Measurements from ENCODE around the gene DUSP16. TPM values are rescaled to one million over a fixed set of nuclear protein-coding genes. Genes with fewer than 3 reads are reported as not detected.

The DUSP16 gene
- total RNA-seq, 2 donors from 2014 or later: 12.9 to 23.4 TPM

DNA sequence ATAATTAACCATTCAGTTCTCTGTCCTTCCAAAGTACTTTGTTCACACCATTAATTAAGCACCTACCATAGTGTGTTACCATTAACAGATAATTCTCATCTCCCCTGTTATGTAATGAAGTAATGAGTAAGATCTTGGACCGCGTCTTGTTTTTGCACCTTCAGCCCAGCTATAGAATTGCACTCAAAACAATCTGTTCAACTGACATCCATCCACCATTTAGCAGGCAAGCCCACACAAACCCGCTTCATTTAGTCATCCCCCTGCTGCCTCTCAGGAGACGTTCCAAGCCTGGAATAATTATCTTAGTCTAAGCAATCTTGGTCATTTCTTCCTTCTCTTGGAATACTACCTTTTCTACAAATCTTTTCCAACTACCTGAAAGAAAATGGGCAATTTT is 74.4 kb downstream of the DUSP16 start:
- Histone ChIP-seq H3K9me3 (no peaks in the 10 kb centered on the region), H3K27ac (no peak overlapping the region), H3K36me3 (no peaks in the 10 kb centered on the region), H3K4me3 (no peak overlapping the region), H3K4me1 (ENCODE audit: control insufficient read depth in 1 of 2, low read depth in 2 of 2) (no peaks in the 10 kb centered on the region), H3K27me3 (replicated peaks; ENCODE audit: insufficient read depth) (no peaks in the 10 kb centered on the region)
- ATAC-seq (ENCODE audit: insufficient number of reproducible peaks, low FRiP score, low read depth): no peak
- TF ChIP-seq, protein P1, sequence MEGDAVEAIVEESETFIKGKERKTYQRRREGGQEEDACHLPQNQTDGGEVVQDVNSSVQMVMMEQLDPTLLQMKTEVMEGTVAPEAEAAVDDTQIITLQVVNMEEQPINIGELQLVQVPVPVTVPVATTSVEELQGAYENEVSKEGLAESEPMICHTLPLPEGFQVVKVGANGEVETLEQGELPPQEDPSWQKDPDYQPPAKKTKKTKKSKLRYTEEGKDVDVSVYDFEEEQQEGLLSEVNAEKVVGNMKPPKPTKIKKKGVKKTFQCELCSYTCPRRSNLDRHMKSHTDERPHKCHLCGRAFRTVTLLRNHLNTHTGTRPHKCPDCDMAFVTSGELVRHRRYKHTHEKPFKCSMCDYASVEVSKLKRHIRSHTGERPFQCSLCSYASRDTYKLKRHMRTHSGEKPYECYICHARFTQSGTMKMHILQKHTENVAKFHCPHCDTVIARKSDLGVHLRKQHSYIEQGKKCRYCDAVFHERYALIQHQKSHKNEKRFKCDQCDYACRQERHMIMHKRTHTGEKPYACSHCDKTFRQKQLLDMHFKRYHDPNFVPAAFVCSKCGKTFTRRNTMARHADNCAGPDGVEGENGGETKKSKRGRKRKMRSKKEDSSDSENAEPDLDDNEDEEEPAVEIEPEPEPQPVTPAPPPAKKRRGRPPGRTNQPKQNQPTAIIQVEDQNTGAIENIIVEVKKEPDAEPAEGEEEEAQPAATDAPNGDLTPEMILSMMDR (IDR thresholded peaks at IDR 0.05): no peak
- DNase-seq (ENCODE audit: low spot score): no peak

DNA sequence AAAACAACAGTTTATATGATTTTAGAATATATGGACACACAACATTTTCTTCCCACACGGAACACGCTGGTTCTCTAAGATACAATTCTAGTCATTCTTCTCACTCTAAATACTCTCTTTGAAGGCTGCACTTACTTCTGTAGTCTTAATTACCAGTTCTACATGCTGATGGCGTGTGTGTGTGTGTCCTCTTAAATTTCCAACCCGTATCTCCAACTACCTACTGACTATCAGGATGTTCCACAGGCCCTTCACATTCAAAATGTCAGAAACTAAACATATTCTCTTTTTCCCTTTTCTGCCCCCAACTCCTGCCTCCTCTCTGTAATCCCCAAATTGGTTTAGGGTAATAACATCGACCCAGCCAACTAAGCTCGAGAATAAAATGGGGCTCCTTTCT is 75.2 kb downstream of the DUSP16 start:
- Histone ChIP-seq H3K4me3 (no peak overlapping the region), H3K9me3 (no peaks in the 10 kb centered on the region), H3K36me3 (no peaks in the 10 kb centered on the region), H3K27me3 (replicated peaks; ENCODE audit: insufficient read depth) (no peaks in the 10 kb centered on the region), H3K27ac (no peak overlapping the region), H3K4me1 (ENCODE audit: control insufficient read depth in 1 of 2, low read depth in 2 of 2) (no peaks in the 10 kb centered on the region)
- ATAC-seq (ENCODE audit: insufficient number of reproducible peaks, low FRiP score, low read depth) (no peak), DNase-seq (ENCODE audit: low spot score) (no peak)
- TF ChIP-seq, protein P1 (IDR thresholded peaks at IDR 0.05): no peak

DNA sequence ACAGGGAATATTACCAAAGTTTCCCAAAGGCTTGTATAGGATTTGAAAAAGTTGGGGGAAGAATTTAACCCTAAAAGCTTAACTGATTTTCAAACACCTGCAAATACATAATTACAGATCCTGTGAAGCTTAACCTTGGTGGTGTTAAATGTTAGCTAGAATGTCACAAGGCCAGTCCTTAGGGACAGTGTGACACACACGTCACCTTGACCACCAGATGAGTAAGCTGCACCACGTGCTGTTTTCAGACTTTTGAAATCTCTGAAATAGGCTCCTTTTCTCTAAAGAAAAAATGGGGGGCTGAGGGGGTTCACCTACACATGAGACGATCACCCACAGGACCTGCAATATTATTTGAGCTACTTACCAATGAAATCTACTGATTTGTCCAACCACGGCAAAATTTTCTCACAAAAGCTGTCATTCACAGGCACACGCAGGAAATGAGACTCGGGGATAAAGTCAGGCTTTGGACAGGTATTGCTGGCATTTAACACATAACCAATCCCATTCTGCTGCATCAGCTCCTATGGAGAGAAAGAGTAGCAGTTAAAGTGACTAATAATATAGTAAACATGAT is 75.9 kb downstream of the DUSP16 start:
- TF ChIP-seq, protein P1 (IDR thresholded peaks at IDR 0.05): no peak
- Histone ChIP-seq H3K27me3 (replicated peaks; ENCODE audit: insufficient read depth) (no peaks in the 10 kb centered on the region), H3K27ac (no peak overlapping the region), H3K36me3 (no peaks in the 10 kb centered on the region), H3K4me3 (no peak overlapping the region), H3K4me1 (ENCODE audit: control insufficient read depth in 1 of 2, low read depth in 2 of 2) (no peaks in the 10 kb centered on the region), H3K9me3 (no peaks in the 10 kb centered on the region)
- no peak for DNase-seq (ENCODE audit: low spot score)
- no peak for ATAC-seq (ENCODE audit: insufficient number of reproducible peaks, low FRiP score, low read depth)

DNA sequence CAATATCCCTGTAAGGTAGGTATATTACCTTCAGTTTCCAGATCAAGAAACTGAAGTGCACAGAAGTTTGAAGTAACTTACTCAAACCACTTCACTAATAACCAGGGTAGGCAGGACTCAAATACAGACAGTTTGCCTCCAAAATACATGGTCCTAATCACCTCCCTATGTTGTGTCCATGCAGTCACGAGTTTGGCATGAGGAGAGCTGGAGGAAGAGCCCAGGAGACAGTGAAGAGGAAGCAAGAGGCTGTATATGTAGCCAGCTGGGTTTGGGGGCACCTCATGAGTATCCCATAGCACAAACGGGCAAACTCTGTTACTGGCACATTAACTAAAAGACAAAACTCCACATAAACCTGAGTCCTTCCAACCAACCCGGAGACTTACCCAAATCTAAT is 79.2 kb downstream of the DUSP16 start:
- Histone ChIP-seq H3K4me3 (no peak overlapping the region), H3K27me3 (replicated peaks; ENCODE audit: insufficient read depth) (no peaks in the 10 kb centered on the region), H3K27ac (no peak overlapping the region), H3K4me1 (ENCODE audit: control insufficient read depth in 1 of 2, low read depth in 2 of 2) (no peaks in the 10 kb centered on the region), H3K9me3 (no peaks in the 10 kb centered on the region), H3K36me3 (peaks cover 5% of the 10 kb centered on the region)
- TF ChIP-seq, protein P1 (IDR thresholded peaks at IDR 0.05): no peak
- ATAC-seq (ENCODE audit: insufficient number of reproducible peaks, low FRiP score, low read depth) (no peak), DNase-seq (ENCODE audit: low spot score) (no peak)

DNA sequence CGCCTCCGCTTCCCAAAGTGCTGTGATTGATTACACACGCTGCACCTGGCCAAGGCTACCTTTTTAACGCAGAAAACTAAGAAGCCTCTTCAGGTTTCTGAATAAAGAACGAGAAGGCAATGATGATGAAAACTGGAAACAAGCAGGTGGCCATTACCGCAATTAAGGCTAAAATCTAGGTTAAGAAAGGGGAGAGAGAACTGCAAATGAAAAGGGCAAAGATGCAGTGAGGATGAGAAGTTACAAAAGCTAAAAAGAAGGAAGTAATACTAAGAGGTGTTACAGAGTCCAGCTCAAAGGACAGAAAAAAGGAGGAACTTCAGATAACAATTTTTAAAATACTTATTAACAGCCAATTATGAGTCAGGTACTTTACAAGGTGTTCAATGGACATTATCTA is 79.7 kb downstream of the DUSP16 start:
- Histone ChIP-seq H3K4me1 (ENCODE audit: control insufficient read depth in 1 of 2, low read depth in 2 of 2) (no peaks in the 10 kb centered on the region), H3K4me3 (no peak overlapping the region), H3K27ac (no peak overlapping the region), H3K27me3 (replicated peaks; ENCODE audit: insufficient read depth) (no peaks in the 10 kb centered on the region), H3K36me3 (peaks cover 5% of the 10 kb centered on the region), H3K9me3 (no peaks in the 10 kb centered on the region)
- TF ChIP-seq, protein P1 (IDR thresholded peaks at IDR 0.05): no peak
- no peak for ATAC-seq (ENCODE audit: insufficient number of reproducible peaks, low FRiP score, low read depth)
- no peak for DNase-seq (ENCODE audit: low spot score)

Measured in thoracic aorta (tissue), 2 donors.